ENCODE results near the gene IZUMO3.
"Not testable (repeated sequence)": the region's sequence is repeated elsewhere in the genome, so short reads cannot be mapped to it uniquely, and the experiment has no call there.

IZUMO3 gene
- total RNA-seq = 0 to 0.17 (median 0.09) reads per million in 3 donors

GRCh38 chr9:24545847-24546522 is at the start of gene IZUMO3:
IZUMO3 (minus strand) TSS chr9:24545897; CDS start chr9:24545649, 248 bp downstream.
- no peak within 1 kb of the TSS for H3K4me3 ChIP-seq (ENCODE audit: insufficient read depth, low read depth, low read length, poor library complexity, severe bottlenecking)
- no peaks in the 10 kb centered on the region for H3K36me3 ChIP-seq (ENCODE audit: control insufficient read depth, insufficient read depth, low read length)
- H3K27ac ChIP-seq (ENCODE audit: insufficient read depth, low read length, poor library complexity, severe bottlenecking) = no peak within 1 kb of the TSS
- no peaks in the 10 kb centered on the region for H3K9me3 ChIP-seq (ENCODE audit: control insufficient read depth, low read length)
- no peak for DNase-seq
- no peaks in the 10 kb centered on the region for H3K27me3 ChIP-seq (replicated peaks; ENCODE audit: control insufficient read depth, insufficient read depth, low read length, poor library complexity, severe bottlenecking)
- H3K4me1 ChIP-seq (ENCODE audit: control insufficient read depth, insufficient read depth, low read length, poor library complexity, severe bottlenecking) = no peaks in the 10 kb centered on the region

- peaks cover 6% of the 10 kb centered on the region for H3K9me3 ChIP-seq (ENCODE audit: control insufficient read depth, low read length)
- H3K27me3 ChIP-seq (replicated peaks; ENCODE audit: control insufficient read depth, insufficient read depth, low read length, poor library complexity, severe bottlenecking) = no peaks in the 10 kb centered on the region
- no peak overlapping the region for H3K4me3 ChIP-seq (ENCODE audit: insufficient read depth, low read depth, low read length, poor library complexity, severe bottlenecking)
- no peak overlapping the region for H3K27ac ChIP-seq (ENCODE audit: insufficient read depth, low read length, poor library complexity, severe bottlenecking)
- H3K4me1 ChIP-seq (ENCODE audit: control insufficient read depth, insufficient read depth, low read length, poor library complexity, severe bottlenecking) = no peaks in the 10 kb centered on the region
- no peak for DNase-seq
- no peaks in the 10 kb centered on the region for H3K36me3 ChIP-seq (ENCODE audit: control insufficient read depth, insufficient read depth, low read length)
Measured at GRCh38 chr9:24594234-24594850, 48.6 kb upstream of the IZUMO3 start.

DNA sequence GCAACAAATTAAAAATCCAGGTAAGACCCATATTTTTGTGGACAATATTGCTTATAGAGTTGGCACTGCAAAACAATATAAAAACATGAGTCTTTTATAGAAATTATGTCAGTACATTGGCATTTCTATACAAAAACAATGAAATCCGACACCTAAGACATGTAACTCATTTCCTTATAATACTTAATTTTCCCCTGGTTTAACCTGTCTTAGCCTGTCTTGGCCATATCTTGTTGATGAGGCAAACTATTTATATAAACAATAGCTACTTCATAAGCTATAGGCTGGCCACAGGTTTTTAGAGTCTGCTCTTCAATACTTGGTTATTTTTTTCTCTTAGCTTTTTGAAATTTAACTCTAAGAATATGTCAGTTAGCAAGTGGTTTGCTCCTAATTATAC is 44.7 kb upstream of the IZUMO3 start:
- H3K9me3 ChIP-seq (ENCODE audit: control insufficient read depth, low read length) = peaks cover 6% of the 10 kb centered on the region
- H3K36me3 ChIP-seq (ENCODE audit: control insufficient read depth, insufficient read depth, low read length) = no peaks in the 10 kb centered on the region
- no peaks in the 10 kb centered on the region for H3K27me3 ChIP-seq (replicated peaks; ENCODE audit: control insufficient read depth, insufficient read depth, low read length, poor library complexity, severe bottlenecking)
- no peak overlapping the region for H3K4me3 ChIP-seq (ENCODE audit: insufficient read depth, low read depth, low read length, poor library complexity, severe bottlenecking)
- DNase-seq = no peak
- no peaks in the 10 kb centered on the region for H3K4me1 ChIP-seq (ENCODE audit: control insufficient read depth, insufficient read depth, low read length, poor library complexity, severe bottlenecking)
- H3K27ac ChIP-seq (ENCODE audit: insufficient read depth, low read length, poor library complexity, severe bottlenecking) = no peak overlapping the region

DNA sequence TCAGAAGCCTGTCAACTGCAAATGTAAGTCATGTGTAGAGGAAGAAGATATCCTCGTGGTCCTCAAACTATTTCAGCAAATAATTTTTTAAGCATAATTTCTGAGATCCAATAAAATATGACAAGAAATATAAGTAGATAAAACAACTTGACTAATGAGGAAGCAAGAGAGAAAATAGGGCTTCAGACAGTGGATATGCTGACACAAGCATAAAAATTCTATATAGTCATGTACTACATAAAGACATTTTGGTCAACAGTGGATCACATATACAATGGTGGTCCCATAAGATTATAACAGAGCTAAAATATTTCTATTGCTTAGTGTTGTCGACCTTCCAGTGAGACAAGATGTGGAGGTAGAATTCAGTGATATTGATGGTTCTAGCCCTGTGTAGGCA is 42.2 kb upstream of the IZUMO3 start:
- Histone ChIP-seq H3K9me3 (ENCODE audit: control insufficient read depth, low read length) (no peaks in the 10 kb centered on the region), H3K27ac (ENCODE audit: insufficient read depth, low read length, poor library complexity, severe bottlenecking) (no peak overlapping the region), H3K4me3 (ENCODE audit: insufficient read depth, low read depth, low read length, poor library complexity, severe bottlenecking) (no peak overlapping the region), H3K36me3 (ENCODE audit: control insufficient read depth, insufficient read depth, low read length) (no peaks in the 10 kb centered on the region), H3K4me1 (ENCODE audit: control insufficient read depth, insufficient read depth, low read length, poor library complexity, severe bottlenecking) (no peaks in the 10 kb centered on the region), H3K27me3 (replicated peaks; ENCODE audit: control insufficient read depth, insufficient read depth, low read length, poor library complexity, severe bottlenecking) (no peaks in the 10 kb centered on the region)
- no peak for DNase-seq

- Histone ChIP-seq H3K4me1 (ENCODE audit: control insufficient read depth, insufficient read depth, low read length, poor library complexity, severe bottlenecking) (no peaks in the 10 kb centered on the region), H3K4me3 (ENCODE audit: insufficient read depth, low read depth, low read length, poor library complexity, severe bottlenecking) (no peak overlapping the region), H3K27me3 (replicated peaks; ENCODE audit: control insufficient read depth, insufficient read depth, low read length, poor library complexity, severe bottlenecking) (no peaks in the 10 kb centered on the region), H3K27ac (ENCODE audit: insufficient read depth, low read length, poor library complexity, severe bottlenecking) (no peak overlapping the region), H3K36me3 (ENCODE audit: control insufficient read depth, insufficient read depth, low read length) (no peaks in the 10 kb centered on the region), H3K9me3 (ENCODE audit: control insufficient read depth, low read length) (no peaks in the 10 kb centered on the region)
- no peak for DNase-seq
Measured at GRCh38 chr9:24582146-24583126, 36.7 kb upstream of the IZUMO3 start.

GRCh38 chr9:24580005-24580404 is 34.3 kb upstream of the IZUMO3 start:
- not testable (repeated sequence) for H3K4me1 ChIP-seq (ENCODE audit: control insufficient read depth, insufficient read depth, low read length, poor library complexity, severe bottlenecking); H3K27ac ChIP-seq (ENCODE audit: insufficient read depth, low read length, poor library complexity, severe bottlenecking); H3K27me3 ChIP-seq (replicated peaks; ENCODE audit: control insufficient read depth, insufficient read depth, low read length, poor library complexity, severe bottlenecking); H3K9me3 ChIP-seq (ENCODE audit: control insufficient read depth, low read length); DNase-seq; H3K4me3 ChIP-seq (ENCODE audit: insufficient read depth, low read depth, low read length, poor library complexity, severe bottlenecking); H3K36me3 ChIP-seq (ENCODE audit: control insufficient read depth, insufficient read depth, low read length)

- Histone ChIP-seq H3K4me1 (ENCODE audit: control insufficient read depth, insufficient read depth, low read length, poor library complexity, severe bottlenecking) (no peaks in the 10 kb centered on the region), H3K4me3 (ENCODE audit: insufficient read depth, low read depth, low read length, poor library complexity, severe bottlenecking) (no peak overlapping the region), H3K27ac (ENCODE audit: insufficient read depth, low read length, poor library complexity, severe bottlenecking) (no peak overlapping the region), H3K36me3 (ENCODE audit: control insufficient read depth, insufficient read depth, low read length) (no peaks in the 10 kb centered on the region), H3K27me3 (replicated peaks; ENCODE audit: control insufficient read depth, insufficient read depth, low read length, poor library complexity, severe bottlenecking) (no peaks in the 10 kb centered on the region), H3K9me3 (ENCODE audit: control insufficient read depth, low read length) (no peaks in the 10 kb centered on the region)
- DNase-seq = no peak
Measured at GRCh38 chr9:24572406-24572805, 26.7 kb upstream of the IZUMO3 start.

DNA sequence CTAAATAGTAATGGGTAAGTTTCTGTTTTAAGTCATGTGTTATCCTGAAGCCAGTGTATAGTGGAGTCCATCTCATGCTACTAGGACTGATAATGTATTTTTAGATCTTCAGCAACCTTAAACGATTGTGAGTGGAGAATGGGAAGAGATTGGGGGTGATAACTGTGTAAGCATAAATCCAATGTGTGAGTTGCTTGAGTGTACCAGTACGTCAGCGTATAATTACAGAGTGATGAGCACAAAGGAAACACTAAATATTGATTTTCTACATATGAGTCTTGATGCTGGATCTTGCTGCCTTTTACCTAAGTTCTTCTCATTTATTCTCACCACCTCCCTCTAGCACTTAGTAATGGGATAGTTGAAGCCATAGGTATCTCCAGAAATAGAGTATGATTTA is 16.3 kb upstream of the IZUMO3 start:
- Histone ChIP-seq H3K4me3 (ENCODE audit: insufficient read depth, low read depth, low read length, poor library complexity, severe bottlenecking) (no peak overlapping the region), H3K27ac (ENCODE audit: insufficient read depth, low read length, poor library complexity, severe bottlenecking) (no peak overlapping the region), H3K36me3 (ENCODE audit: control insufficient read depth, insufficient read depth, low read length) (no peaks in the 10 kb centered on the region), H3K27me3 (replicated peaks; ENCODE audit: control insufficient read depth, insufficient read depth, low read length, poor library complexity, severe bottlenecking) (no peaks in the 10 kb centered on the region), H3K9me3 (ENCODE audit: control insufficient read depth, low read length) (no peaks in the 10 kb centered on the region), H3K4me1 (ENCODE audit: control insufficient read depth, insufficient read depth, low read length, poor library complexity, severe bottlenecking) (no peaks in the 10 kb centered on the region)
- DNase-seq = no peak

DNA sequence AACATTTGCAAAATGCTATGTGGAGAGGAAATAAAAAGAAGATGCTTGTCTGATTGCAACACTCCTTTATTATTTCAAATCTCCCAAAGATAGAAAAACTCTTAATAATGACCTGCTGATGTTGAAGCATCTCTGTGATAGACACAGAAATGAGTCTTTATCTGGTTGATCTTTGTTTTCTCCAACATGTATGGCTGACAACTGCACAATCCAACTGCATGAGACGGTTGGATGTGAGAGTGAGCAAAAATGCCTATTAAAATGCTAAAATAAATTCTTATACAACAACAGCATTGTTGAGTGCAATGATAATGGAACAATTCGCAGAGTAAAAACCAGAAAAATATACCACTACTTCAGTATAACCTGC is 7.5 kb upstream of the IZUMO3 start:
- no peak for DNase-seq
- no peak overlapping the region for H3K27ac ChIP-seq (ENCODE audit: insufficient read depth, low read length, poor library complexity, severe bottlenecking)

More for the DNA sequence above, 7.5 kb upstream of the IZUMO3 start:
- Histone ChIP-seq H3K4me1 (ENCODE audit: control insufficient read depth, insufficient read depth, low read length, poor library complexity, severe bottlenecking) (no peaks in the 10 kb centered on the region), H3K36me3 (ENCODE audit: control insufficient read depth, insufficient read depth, low read length) (no peaks in the 10 kb centered on the region), H3K27me3 (replicated peaks; ENCODE audit: control insufficient read depth, insufficient read depth, low read length, poor library complexity, severe bottlenecking) (no peaks in the 10 kb centered on the region), H3K4me3 (ENCODE audit: insufficient read depth, low read depth, low read length, poor library complexity, severe bottlenecking) (no peak overlapping the region), H3K9me3 (ENCODE audit: control insufficient read depth, low read length) (no peaks in the 10 kb centered on the region)

All from effector memory CD4-positive, alpha-beta T cell (primary cell).